Testis (tissue), 2 donors: Measurements from ENCODE around the gene ELMO1.

Experiments
- POLR2A ChIP-seq: fragments of 450-650 bp; IDR thresholded peaks from one replicate; pipeline ENCODE4 v1.6.1; 2017; ENCODE audit warnings: antibody characterized with exemption, mild to moderate bottlenecking, moderate library complexity
- TF ChIP-seq, protein P1 (sequence below), 3 experiments: fragments of 450-650 bp in 2 of 3; fragments of 200-600 bp in 1 of 3; sonication (generic) in 1 of 3; IDR thresholded peaks; one replicate each; pipeline ENCODE4 v1.5.1; 2016 to 2019; ENCODE audit warnings: antibody characterized with exemption in 3 of 3, mild to moderate bottlenecking in 2 of 3, moderate library complexity in 1 of 3

DNA sequence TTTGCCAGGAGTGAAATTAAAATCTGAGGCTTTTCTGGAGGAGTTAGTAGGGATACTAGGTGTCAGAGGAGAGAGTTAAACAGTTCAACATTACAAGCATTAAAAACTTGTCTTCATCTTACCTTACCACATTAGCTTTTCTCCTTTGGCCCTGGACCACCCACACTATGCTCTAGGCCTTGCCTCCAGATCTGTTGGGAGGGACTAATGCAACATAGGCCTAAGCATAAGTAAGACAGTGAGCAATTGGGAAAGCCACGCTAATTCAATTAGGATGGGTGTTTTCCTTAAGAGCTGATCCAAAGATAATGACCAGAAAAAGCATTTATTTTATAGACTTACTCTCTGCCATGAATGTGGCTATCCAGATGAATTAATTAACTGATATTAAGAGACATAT lies 158.9 kb downstream of the ELMO1 start:
- TF ChIP-seq, protein P1, sequence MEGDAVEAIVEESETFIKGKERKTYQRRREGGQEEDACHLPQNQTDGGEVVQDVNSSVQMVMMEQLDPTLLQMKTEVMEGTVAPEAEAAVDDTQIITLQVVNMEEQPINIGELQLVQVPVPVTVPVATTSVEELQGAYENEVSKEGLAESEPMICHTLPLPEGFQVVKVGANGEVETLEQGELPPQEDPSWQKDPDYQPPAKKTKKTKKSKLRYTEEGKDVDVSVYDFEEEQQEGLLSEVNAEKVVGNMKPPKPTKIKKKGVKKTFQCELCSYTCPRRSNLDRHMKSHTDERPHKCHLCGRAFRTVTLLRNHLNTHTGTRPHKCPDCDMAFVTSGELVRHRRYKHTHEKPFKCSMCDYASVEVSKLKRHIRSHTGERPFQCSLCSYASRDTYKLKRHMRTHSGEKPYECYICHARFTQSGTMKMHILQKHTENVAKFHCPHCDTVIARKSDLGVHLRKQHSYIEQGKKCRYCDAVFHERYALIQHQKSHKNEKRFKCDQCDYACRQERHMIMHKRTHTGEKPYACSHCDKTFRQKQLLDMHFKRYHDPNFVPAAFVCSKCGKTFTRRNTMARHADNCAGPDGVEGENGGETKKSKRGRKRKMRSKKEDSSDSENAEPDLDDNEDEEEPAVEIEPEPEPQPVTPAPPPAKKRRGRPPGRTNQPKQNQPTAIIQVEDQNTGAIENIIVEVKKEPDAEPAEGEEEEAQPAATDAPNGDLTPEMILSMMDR (IDR thresholded peaks at IDR 0.05): no peak
- no peak for TF ChIP-seq POLR2A
